ENCODE results near the gene SLC11A2. TPM values are rescaled to one million over a fixed set of nuclear protein-coding genes. Genes with fewer than 3 reads are reported as not detected.

The SLC11A2 gene
- total and polyA plus RNA-seq, 2 of the 8 experiments (the other 6 are each of a cell fraction or from before 2014, with no cell fraction given): 55.0 to 61.5 TPM

DNA sequence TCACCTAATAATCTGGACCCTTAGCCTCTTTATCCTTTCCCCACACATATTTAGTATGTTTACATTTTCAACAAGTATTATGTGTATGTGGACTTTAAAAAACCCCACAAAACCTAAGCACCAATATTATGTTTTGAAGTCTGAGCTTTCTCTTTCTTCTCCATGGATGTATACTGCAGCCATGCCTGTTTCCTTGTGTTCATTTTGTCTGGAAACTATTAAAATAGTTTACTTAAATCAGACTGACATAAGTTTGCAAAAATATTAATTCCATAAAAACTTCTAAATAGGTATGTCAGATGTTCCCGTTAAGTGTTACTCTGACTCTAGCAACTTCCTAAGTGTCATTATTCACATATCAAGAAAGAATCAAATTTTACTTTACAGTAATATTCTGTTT lies 70.9 kb downstream of the SLC11A2 start:
- POLR2A ChIA-PET (ENCODE audit: partially characterized antibody): no interaction called here
- no peak overlapping the region for H3K56ac ChIP-seq (replicated peaks; ENCODE audit: insufficient read length, low read depth, low read length)
- no peaks in the 10 kb centered on the region for H3K27me3 ChIP-seq (replicated peaks in 1 of 4; ENCODE audit: control insufficient read depth in 3 of 4, extremely low read depth in 1 of 4, insufficient read depth in 3 of 4, low read length in 3 of 4)
- H4K8ac ChIP-seq (ENCODE audit: extremely low read depth, insufficient read depth, low read length): no peak overlapping the region
- H2AFZ ChIP-seq (ENCODE audit: low read length): no peak overlapping the region
- H2BK20ac ChIP-seq (ENCODE audit: low read length): no peak overlapping the region
- no peaks in the 10 kb centered on the region for H3K79me2 ChIP-seq (ENCODE audit: control insufficient read depth in 1 of 2, insufficient read depth in 2 of 2, low read length in 2 of 2)
- H3K79me1 ChIP-seq (ENCODE audit: low read depth, low read length): no peaks in the 10 kb centered on the region
- H3K4me2 ChIP-seq (ENCODE audit: insufficient read depth in 1 of 2, low read depth in 2 of 2, low read length in 2 of 2): no peak overlapping the region
- WGBS, 2 experiments (ENCODE audit: extremely low coverage in 1 of 2, insufficient coverage in 1 of 2, insufficient read length in 1 of 2, insufficient replicate concordance in 2 of 2, low coverage in 1 of 2, low lambda C conversion rate in 2 of 2, missing lambda C conversion rate in 1 of 2): 85% methylated on average over 1 of the region's 1 CpG; no CpG with 5 or more reads in 1 of the 2 experiments
- TF ChIP-seq TBP (IDR thresholded peaks at IDR 0.05; ENCODE audit: low read depth, low read length): no peak
- TF ChIP-seq, protein P1, sequence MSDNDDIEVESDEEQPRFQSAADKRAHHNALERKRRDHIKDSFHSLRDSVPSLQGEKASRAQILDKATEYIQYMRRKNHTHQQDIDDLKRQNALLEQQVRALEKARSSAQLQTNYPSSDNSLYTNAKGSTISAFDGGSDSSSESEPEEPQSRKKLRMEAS (IDR thresholded peaks at IDR 0.05): no peak
- no peak for TF ChIP-seq EZH2 (IDR thresholded peaks at IDR 0.05; ENCODE audit: low read depth, low read length, severe bottlenecking)
- TF ChIP-seq SIRT6 (IDR thresholded peaks at IDR 0.05; ENCODE audit: low read length): no peak
- no peak for TF ChIP-seq CHD1 (IDR thresholded peaks at IDR 0.05; ENCODE audit: low read depth, low read length)
- TF ChIP-seq KDM5A (IDR thresholded peaks at IDR 0.05; ENCODE audit: low read length): no peak
- no peak for TF ChIP-seq TCF12 (IDR thresholded peaks at IDR 0.05; ENCODE audit: low read depth, low read length)
- TF ChIP-seq SIN3A (conservative IDR thresholded peaks at IDR 0.05 in 1 of 2, IDR thresholded peaks at IDR 0.05 in 1 of 2; ENCODE audit: low read depth in 1 of 2, low read length in 2 of 2): no peak
- TF ChIP-seq CTBP2 (IDR thresholded peaks at IDR 0.05; ENCODE audit: borderline replicate concordance, insufficient read depth, insufficient read length, low read length): no peak
- TF ChIP-seq KDM4A (IDR thresholded peaks at IDR 0.05; ENCODE audit: low read depth, low read length, severe bottlenecking): no peak
- TF ChIP-seq GTF2F1 (IDR thresholded peaks at IDR 0.05; ENCODE audit: borderline replicate concordance, low read depth, low read length): no peak
- no peak for TF ChIP-seq POLR2A (IDR thresholded peaks at IDR 0.05; ENCODE audit: control extremely low read depth in 1 of 2, low read depth in 2 of 2, low read length in 2 of 2)
- no peak for TF ChIP-seq JUND (IDR thresholded peaks at IDR 0.05; ENCODE audit: low read length)
- no peak for TF ChIP-seq MAFK (IDR thresholded peaks at IDR 0.05; ENCODE audit: low read depth, low read length)
- no peak for TF ChIP-seq HDAC6 (IDR thresholded peaks at IDR 0.05; ENCODE audit: low read depth, low read length)
- no peak for TF ChIP-seq EGR1 (IDR thresholded peaks at IDR 0.05; ENCODE audit: borderline replicate concordance, low read depth, low read length)
- no peak overlapping the region for H3K18ac ChIP-seq (ENCODE audit: extremely low read depth, low read length)
- H3K23ac ChIP-seq (ENCODE audit: insufficient read length): no peak overlapping the region
- no peaks in the 10 kb centered on the region for H4K20me1 ChIP-seq (replicated peaks in 1 of 2; ENCODE audit: control insufficient read depth in 1 of 2, insufficient read depth in 2 of 2, low read length in 2 of 2)
- H3K4me1 ChIP-seq (replicated peaks in 1 of 4; ENCODE audit: control insufficient read depth in 3 of 4, insufficient read depth in 4 of 4, low read length in 3 of 4): peaks cover 0 to 3% (median 0%) of the 10 kb centered on the region in 4 experiments; a peak in 1 of 7 replicates
- no peak overlapping the region for H3K4me3 ChIP-seq (ENCODE audit: extremely low read depth in 1 of 4, insufficient read depth in 2 of 4, low read depth in 3 of 4, low read length in 4 of 4)
- no peaks in the 10 kb centered on the region for H3K23me2 ChIP-seq (ENCODE audit: low read depth, low read length)
- no peak overlapping the region for H3K14ac ChIP-seq (ENCODE audit: insufficient read length)
- DNase-seq (ENCODE audit: low read depth in 1 of 2, low spot score in 2 of 2) (no peak), FAIRE-seq (no peak)
- no peak overlapping the region for H3K27ac ChIP-seq (ENCODE audit: low read depth, low read length)
- H2AK5ac ChIP-seq (ENCODE audit: low read depth, low read length): no peak overlapping the region
- CTCF ChIA-PET (ENCODE audit: partially characterized antibody): interaction anchor here (1.0 kb wide), 1 partner anchor 129 kb away, joined by 4 read pairs; no protein-coding TSS in a partner anchor
- no peak overlapping the region for H4K5ac ChIP-seq (ENCODE audit: insufficient read length, low read depth, low read length)
- H2BK5ac ChIP-seq (ENCODE audit: low read depth, low read length): no peak overlapping the region
- H3K9me3 ChIP-seq (ENCODE audit: insufficient read depth in 2 of 2, low read depth in 1 of 2, low read length in 1 of 2): no peaks in the 10 kb centered on the region
- H2BK12ac ChIP-seq (ENCODE audit: low read depth, low read length): no peak overlapping the region
- H2BK120ac ChIP-seq (replicated peaks; ENCODE audit: low read depth, low read length): no peak overlapping the region
- H3K36me3 ChIP-seq (ENCODE audit: control insufficient read depth in 2 of 4, insufficient read depth in 4 of 4, low read length in 3 of 4): no peaks in the 10 kb centered on the region
- H2BK15ac ChIP-seq (ENCODE audit: low read length): no peak overlapping the region
- H3K4ac ChIP-seq (replicated peaks; ENCODE audit: insufficient read length, low read depth, low read length): no peak overlapping the region
- H3K9ac ChIP-seq (replicated peaks in 1 of 4; ENCODE audit: extremely low read depth in 1 of 4, low read depth in 3 of 4, low read length in 3 of 4): no peak overlapping the region
- H4K91ac ChIP-seq (replicated peaks; ENCODE audit: insufficient read length, low read length): no peak overlapping the region

Data from H1 (cell line).